GM12878 (cell line): ENCODE measurements around the gene C16orf96. TPM values are rescaled to one million over a fixed set of nuclear protein-coding genes. Genes with fewer than 3 reads are reported as not detected.

Experiments used
- ATAC-seq: fragments of 200-7000 bp; cut with Tn5 transposase; 3 replicates; pipeline ENCODE4 v1.9.1; 2020; ENCODE audit warnings: mild to moderate bottlenecking, moderate library complexity
- BruUV-seq: library from RNA; stranded (reverse); fragments of 400-500 nt; replicated peaks from 2 replicates; lab custom pipeline; 2021; lab: Mats Ljungman, UMichigan
- CTCF ChIA-PET: fragments of 300-600 bp; sonication (Branson Sonifier 250); formaldehyde crosslinking; extraction: SDS; loops from one replicate; lab custom pipeline; 2021; ENCODE audit warnings: inconsistent platforms; lab: Yijun Ruan, JAX
- POLR2A ChIA-PET: fragments of 350-600 bp; formaldehyde crosslinking; extraction: SDS; loops from one replicate; lab custom pipeline; 2021; ENCODE audit warnings: inconsistent platforms; lab: Charles Lee
- RAD21 ChIA-PET: fragments of 300-600 bp; sonication (Branson Sonifier 250); formaldehyde crosslinking; loops from one replicate; lab custom pipeline; 2023; ENCODE audit warnings: antibody characterized with exemption; ENCODE audit not compliant: unreplicated experiment; lab: Charles Lee
- SMC1A ChIA-PET: fragments of 300-600 bp; sonication (Branson Sonifier 250); formaldehyde crosslinking; loops from one replicate; lab custom pipeline; 2023; ENCODE audit not compliant: unreplicated experiment, uncharacterized antibody; lab: Charles Lee
- DNase-seq: peaks from one replicate; pipeline ENCODE4 v3.0.0-alpha.2; 2011; ENCODE audit warnings: low read depth, low spot score
- FAIRE-seq: peaks from 3 replicates; lab custom pipeline; 2011; peaks lifted over from hg19 to GRCh38; lab: Jason Lieb, UNC
- H2AFZ ChIP-seq: 2 replicates; pipeline ENCODE4 v1.6.0; 2011; ENCODE audit warnings: low read depth, low read length, control low read depth; ENCODE audit not compliant: control insufficient read depth
- H3K27ac ChIP-seq: 2 replicates; pipeline ENCODE4 v1.5.1; 2011; ENCODE audit warnings: control low read depth; ENCODE audit not compliant: control insufficient read depth, insufficient read depth
- H3K27me3 ChIP-seq, 2 experiments: replicated peaks in 1 of 2; 2 replicates each; pipeline versions ENCODE4 v1.6.0 to v1.6.1; 2011; ENCODE audit warnings: low read length in 1 of 2; ENCODE audit not compliant: control insufficient read depth in 2 of 2, insufficient read depth in 2 of 2
- H3K36me3 ChIP-seq, 2 experiments: 2 replicates each; pipeline ENCODE4 v1.5.1; 2011; ENCODE audit warnings: low read length in 1 of 2; ENCODE audit not compliant: control insufficient read depth in 2 of 2, insufficient read depth in 2 of 2
- H3K4me1 ChIP-seq: 2 replicates; pipeline ENCODE4 v1.6.1; 2011; ENCODE audit warnings: mild to moderate bottlenecking, low read length, moderate library complexity, mixed read lengths; ENCODE audit not compliant: control insufficient read depth, insufficient read depth
- H3K4me2 ChIP-seq: 2 replicates; pipeline ENCODE4 v1.6.0; 2011; ENCODE audit warnings: control low read depth; ENCODE audit not compliant: control insufficient read depth, insufficient read depth
- H3K4me3 ChIP-seq: fragments of 200-600 bp; sonication (generic); 2 replicates; pipeline ENCODE4 v1.5.1; 2016
- H3K79me2 ChIP-seq: 2 replicates; pipeline ENCODE4 v1.6.0; 2011; ENCODE audit warnings: low read length; ENCODE audit not compliant: control insufficient read depth, insufficient read depth
- H3K9ac ChIP-seq: 2 replicates; pipeline ENCODE4 v1.8.0; 2011; ENCODE audit warnings: low read length, control low read depth, mixed read lengths; ENCODE audit not compliant: control insufficient read depth, insufficient read depth
- H3K9me3 ChIP-seq: replicated peaks from 3 replicates; pipeline ENCODE4 v1.5.1; 2011; ENCODE audit warnings: mild to moderate bottlenecking, low read length; ENCODE audit not compliant: control insufficient read depth, insufficient read depth
- H4K20me1 ChIP-seq: 2 replicates; pipeline ENCODE4 v1.6.0; 2011; ENCODE audit not compliant: control insufficient read depth, insufficient read depth
- ATF3 ChIP-seq: IDR thresholded peaks from 2 replicates; pipeline ENCODE4 v1.6.1; 2011; ENCODE audit warnings: low read depth, mild to moderate bottlenecking, low read length, moderate library complexity, borderline replicate concordance; ENCODE audit errors: extremely low read depth
- BCLAF1 ChIP-seq: fragments of 450-650 bp; IDR thresholded peaks from 2 replicates; pipeline ENCODE4 v1.6.1; 2017; ENCODE audit warnings: antibody characterized with exemption, mild to moderate bottlenecking, moderate library complexity
- BHLHE40 ChIP-seq, 2 experiments: fragments of 450-650 bp in 1 of 2; IDR thresholded peaks; 2 replicates each; pipeline ENCODE4 v1.6.1; 2011 to 2017; ENCODE audit warnings: low read depth in 2 of 2, borderline replicate concordance in 1 of 2, improper control_type of control experiment in 1 of 2, low read length in 1 of 2, mild to moderate bottlenecking in 1 of 2
- BRCA1 ChIP-seq: IDR thresholded peaks from 2 replicates; pipeline ENCODE4 v1.6.1; 2011; ENCODE audit warnings: low read depth, low read length, improper control_type of control experiment
- CEBPB ChIP-seq, 2 experiments: fragments of 150-350 bp in 1 of 2; IDR thresholded peaks; 2 replicates each; pipeline ENCODE4 v1.6.1; 2012 to 2014; ENCODE audit warnings: low read depth in 2 of 2, low read length in 2 of 2, borderline replicate concordance in 1 of 2, inconsistent platforms in 1 of 2
- CREB1 ChIP-seq: IDR thresholded peaks from 2 replicates; pipeline ENCODE4 v1.6.1; 2012; ENCODE audit warnings: low read depth, mild to moderate bottlenecking, inconsistent platforms
- E2F4 ChIP-seq: IDR thresholded peaks from 2 replicates; pipeline ENCODE4 v1.6.1; 2012; ENCODE audit warnings: low read depth, low read length, improper control_type of control experiment
- JUND ChIP-seq: IDR thresholded peaks from 2 replicates; pipeline ENCODE4 v1.6.1; 2012; ENCODE audit warnings: low read depth, mild to moderate bottlenecking, low read length, improper control_type of control experiment, moderate library complexity
- MEF2B ChIP-seq: fragments of 450-650 bp; IDR thresholded peaks from 2 replicates; pipeline ENCODE4 v1.6.1; 2018; ENCODE audit warnings: mild to moderate bottlenecking, moderate library complexity; ENCODE audit not compliant: partially characterized antibody, poor library complexity, severe bottlenecking
- MTA2 ChIP-seq: fragments of 450-650 bp; IDR thresholded peaks from 2 replicates; pipeline ENCODE4 v1.6.1; 2016; ENCODE audit warnings: low read depth, mild to moderate bottlenecking, moderate library complexity
- MYC ChIP-seq: IDR thresholded peaks from 2 replicates; pipeline ENCODE4 v1.6.1; 2011; ENCODE audit warnings: mild to moderate bottlenecking, low read length, moderate library complexity, inconsistent platforms; ENCODE audit not compliant: insufficient read depth, insufficient replicate concordance, insufficient read length, severe bottlenecking
- RBBP5 ChIP-seq: fragments of 200-600 bp; sonication (generic); conservative IDR thresholded peaks from 2 replicates; pipeline ENCODE4 v1.6.1; 2016
- SMAD1 ChIP-seq: fragments of 450-650 bp; IDR thresholded peaks from 2 replicates; pipeline ENCODE4 v1.6.1; 2018; ENCODE audit warnings: mild to moderate bottlenecking, low read depth; ENCODE audit not compliant: partially characterized antibody
- TCF7 ChIP-seq: IDR thresholded peaks from 2 replicates; pipeline ENCODE4 v1.6.1; 2014; ENCODE audit warnings: antibody characterized with exemption, borderline replicate concordance
- YY1 ChIP-seq: IDR thresholded peaks from 2 replicates; pipeline ENCODE4 v1.6.1; 2011; ENCODE audit warnings: low read depth, mild to moderate bottlenecking, low read length
- WGBS: methylation state at CpG from one replicate; pipeline ENCODE4 v1.1.6; 2016; ENCODE audit warnings: low lambda C conversion rate; ENCODE audit not compliant: insufficient replicate concordance, insufficient coverage; ENCODE audit errors: missing lambda C conversion rate; 5-methylcytosine and 5-hydroxymethylcytosine counted together
- in situ Hi-C: fragments of 300-500 bp; cut with MboI; formaldehyde crosslinking; loops from 9 replicates; pipeline ENCODE4 v1.14.3; 2018; ENCODE audit warnings: mixed read lengths
- intact Hi-C: fragments of 100-400 bp; cut with micrococcal nuclease; formaldehyde crosslinking; loops from one replicate; pipeline ENCODE4 v1.14.2; 2022; ENCODE audit not compliant: unreplicated experiment
- polyA plus RNA-seq, 11 experiments: library from polyadenylated mRNA; depleted of rRNA in 4 of 11; unstranded in 6 of 11; stranded (reverse) in 5 of 11; fragments of >200 nt; fragmentation: Nextera tagmentation in 4 of 11; fragmentation: Illumina TruSeq in 1 of 11; extraction: Ambion mirVana in 4 of 11; extraction: Trizol in 1 of 11; gene quantifications; 1 replicate in 1 of 11; 2 replicates in 10 of 11; pipeline versions ENCODE4 v1.2.1 to v1.2.3, GENCODE V29; 2011 to 2016; ENCODE audit warnings: inconsistent platforms in 2 of 11, missing spikeins in 2 of 11, low read depth in 1 of 11
- total RNA-seq, 4 experiments: library from RNA; depleted of rRNA in 3 of 4; stranded (reverse); fragments of >200 nt in 3 of 4; fragmentation: Illumina TruSeq in 1 of 4; extraction: Trizol in 1 of 4; gene quantifications; 2 replicates each; pipeline versions ENCODE4 v1.2.1 to v1.2.3, GENCODE V29; 2013 to 2021
- TF ChIP-seq, protein P1 (sequence below): fragments of 450-650 bp; IDR thresholded peaks from 2 replicates; pipeline ENCODE4 v1.6.1; 2016; ENCODE audit warnings: mild to moderate bottlenecking, moderate library complexity, borderline replicate concordance

The C16orf96 gene
- total and polyA plus RNA-seq, 10 of the 15 experiments (the other 5 are each of a cell fraction or from before 2014, with no cell fraction given): 0.01 to 0.08 (median 0.01) TPM; not detected in 7

DNA sequence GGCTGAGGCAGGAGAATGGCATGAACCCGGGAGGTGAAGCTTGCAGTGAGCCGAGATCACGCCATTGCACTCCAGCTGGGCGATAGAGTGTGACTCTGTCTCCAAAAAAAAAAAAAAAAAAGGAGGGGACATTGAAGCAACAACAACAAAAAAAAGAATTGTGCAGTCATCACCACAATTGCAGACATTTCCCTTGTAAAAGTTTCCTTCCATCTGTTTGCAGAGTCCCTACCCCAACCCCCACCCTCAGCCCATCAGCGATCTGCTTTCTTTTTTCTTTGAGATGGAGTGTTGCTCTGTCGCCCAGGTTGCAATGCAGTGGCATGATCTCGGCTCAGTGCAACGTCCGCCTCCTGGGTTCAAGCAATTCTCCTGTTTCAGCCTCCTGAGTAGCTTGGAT is 72.1 kb downstream of the C16orf96 start:
- no peak for ATAC-seq
- CTCF ChIA-PET: no interaction called here
- TF ChIP-seq, protein P1, sequence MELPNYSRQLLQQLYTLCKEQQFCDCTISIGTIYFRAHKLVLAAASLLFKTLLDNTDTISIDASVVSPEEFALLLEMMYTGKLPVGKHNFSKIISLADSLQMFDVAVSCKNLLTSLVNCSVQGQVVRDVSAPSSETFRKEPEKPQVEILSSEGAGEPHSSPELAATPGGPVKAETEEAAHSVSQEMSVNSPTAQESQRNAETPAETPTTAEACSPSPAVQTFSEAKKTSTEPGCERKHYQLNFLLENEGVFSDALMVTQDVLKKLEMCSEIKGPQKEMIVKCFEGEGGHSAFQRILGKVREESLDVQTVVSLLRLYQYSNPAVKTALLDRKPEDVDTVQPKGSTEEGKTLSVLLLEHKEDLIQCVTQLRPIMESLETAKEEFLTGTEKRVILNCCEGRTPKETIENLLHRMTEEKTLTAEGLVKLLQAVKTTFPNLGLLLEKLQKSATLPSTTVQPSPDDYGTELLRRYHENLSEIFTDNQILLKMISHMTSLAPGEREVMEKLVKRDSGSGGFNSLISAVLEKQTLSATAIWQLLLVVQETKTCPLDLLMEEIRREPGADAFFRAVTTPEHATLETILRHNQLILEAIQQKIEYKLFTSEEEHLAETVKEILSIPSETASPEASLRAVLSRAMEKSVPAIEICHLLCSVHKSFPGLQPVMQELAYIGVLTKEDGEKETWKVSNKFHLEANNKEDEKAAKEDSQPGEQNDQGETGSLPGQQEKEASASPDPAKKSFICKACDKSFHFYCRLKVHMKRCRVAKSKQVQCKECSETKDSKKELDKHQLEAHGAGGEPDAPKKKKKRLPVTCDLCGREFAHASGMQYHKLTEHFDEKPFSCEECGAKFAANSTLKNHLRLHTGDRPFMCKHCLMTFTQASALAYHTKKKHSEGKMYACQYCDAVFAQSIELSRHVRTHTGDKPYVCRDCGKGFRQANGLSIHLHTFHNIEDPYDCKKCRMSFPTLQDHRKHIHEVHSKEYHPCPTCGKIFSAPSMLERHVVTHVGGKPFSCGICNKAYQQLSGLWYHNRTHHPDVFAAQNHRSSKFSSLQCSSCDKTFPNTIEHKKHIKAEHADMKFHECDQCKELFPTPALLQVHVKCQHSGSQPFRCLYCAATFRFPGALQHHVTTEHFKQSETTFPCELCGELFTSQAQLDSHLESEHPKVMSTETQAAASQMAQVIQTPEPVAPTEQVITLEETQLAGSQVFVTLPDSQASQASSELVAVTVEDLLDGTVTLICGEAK: no peak
- TF ChIP-seq MTA2: no peak
- no peak for TF ChIP-seq MEF2B
- TF ChIP-seq ATF3: no peak
- no peak for TF ChIP-seq BRCA1
- no peak for TF ChIP-seq E2F4
- no peak for TF ChIP-seq BCLAF1
- no peak for TF ChIP-seq BHLHE40 (IDR thresholded peaks at IDR 0.05; ENCODE audit: borderline replicate concordance in 1 of 2, low read depth in 2 of 2, low read length in 1 of 2)
- no peak for TF ChIP-seq CREB1
- no peak for TF ChIP-seq CEBPB (IDR thresholded peaks at IDR 0.05; ENCODE audit: borderline replicate concordance in 1 of 2, low read depth in 2 of 2, low read length in 2 of 2)
- no peak for TF ChIP-seq JUND
- no peak for TF ChIP-seq MYC
- TF ChIP-seq TCF7: no peak
- no peak for TF ChIP-seq YY1
- TF ChIP-seq RBBP5: no peak
- no peak for TF ChIP-seq SMAD1

More for the DNA sequence above, 72.1 kb downstream of the C16orf96 start:
- intact Hi-C loops (no loop called here), in situ Hi-C loops (no loop called here)
- H3K9ac ChIP-seq: no peak overlapping the region
- 100% methylated on average over 5 of the region's 9 CpGs for WGBS
- H3K27me3 ChIP-seq: no peaks in the 10 kb centered on the region
- no peak overlapping the region for H3K27ac ChIP-seq
- H3K4me1 ChIP-seq: peaks cover 16% of the 10 kb centered on the region
- H2AFZ ChIP-seq: no peak overlapping the region
- H3K79me2 ChIP-seq: peaks cover 58% of the 10 kb centered on the region
- ChIA-PET SMC1A (no interaction called here), POLR2A (interaction anchor here (0.6 to 1.4 kb wide), 3 partner anchors 12 to 122 kb away, joined by 3 to 6 read pairs (median 3); no protein-coding TSS in a partner anchor), RAD21 (no interaction called here)
- FAIRE-seq (no peak), DNase-seq (no peak)
- 0 out of 4 replicates have a peak, but pooled peaks cover 0 to 2% of the 10 kb centered on the region in 2 experiments for H3K36me3 ChIP-seq
- H3K9me3 ChIP-seq: peaks cover 2% of the 10 kb centered on the region; the same call in 1 of the 3 replicates
- no peaks in the 10 kb centered on the region for H4K20me1 ChIP-seq
- no peak overlapping the region for H3K4me3 ChIP-seq
- no peak overlapping the region for H3K4me2 ChIP-seq
- no TSS peak for BruUV-seq
